GM19372 (cell line): Measurements from ENCODE around the gene AGBL4.

Source experiments
- ATAC-seq: cut with Tn5 transposase; IDR thresholded peaks from one replicate; pipeline ENCODE4 v1.9.1; 2021; ENCODE audit warnings: mild to moderate bottlenecking, low read depth, moderate library complexity; ENCODE audit not compliant: unreplicated experiment

AGBL4 gene

DNA sequence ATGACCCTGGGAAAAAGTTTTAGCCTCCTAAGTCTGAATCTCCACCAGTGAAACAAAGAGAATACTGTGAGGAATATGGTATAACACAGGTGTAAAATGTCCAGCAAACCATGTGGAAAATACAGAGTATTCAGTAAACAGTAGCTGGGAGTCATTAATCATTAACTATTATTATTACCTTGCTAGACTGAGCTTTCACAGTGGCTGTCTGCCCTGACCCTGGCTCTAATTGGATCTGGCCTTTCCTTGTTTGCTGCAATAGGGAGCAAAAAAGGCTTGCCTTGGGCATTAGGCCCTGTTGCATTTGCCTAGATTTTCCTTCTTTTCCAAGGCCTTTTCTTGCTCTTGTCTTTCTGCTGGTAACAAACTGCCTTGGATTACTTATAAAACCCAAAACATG is 1068.0 kb downstream of the AGBL4 start:
- no peak for ATAC-seq

DNA sequence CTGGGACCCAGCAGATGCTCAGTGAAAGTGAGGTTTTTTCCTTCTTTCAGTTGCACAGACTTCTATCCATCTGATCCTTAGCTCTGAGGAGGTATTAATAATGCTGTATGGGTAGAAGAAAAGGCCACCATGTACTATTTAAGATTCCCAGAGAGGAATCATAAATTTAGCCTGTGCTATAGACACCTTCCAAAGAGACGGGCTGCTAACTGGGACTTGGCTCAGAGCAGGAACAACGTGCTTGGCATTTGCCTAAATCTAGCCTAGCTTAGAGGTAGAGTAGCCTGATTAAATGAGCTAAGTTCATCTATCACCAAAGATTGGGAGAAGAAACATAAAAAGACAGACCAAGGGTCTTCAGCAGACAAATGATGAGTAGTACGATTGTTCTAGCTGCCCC is 1070.1 kb downstream of the AGBL4 start:
- no peak for ATAC-seq

DNA sequence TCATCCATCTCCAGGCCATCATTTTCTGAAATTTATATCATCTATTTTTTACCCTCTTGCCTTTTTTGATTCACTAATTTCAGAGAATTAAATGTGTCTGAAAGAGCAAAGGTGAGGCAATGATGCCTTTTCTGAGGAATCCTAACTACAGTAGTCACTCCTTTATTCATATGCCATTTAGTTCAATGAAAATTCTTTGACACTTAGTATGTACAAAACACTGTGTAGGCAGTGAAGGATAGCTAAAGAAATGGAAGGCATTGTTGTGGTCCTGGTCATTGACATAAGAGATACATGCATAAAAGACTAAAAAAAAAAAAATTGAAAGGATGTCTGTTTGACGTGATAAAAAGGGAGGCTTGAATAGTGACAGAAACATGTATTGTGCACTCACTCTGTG is 1075.2 kb downstream of the AGBL4 start:
- no peak for ATAC-seq

DNA sequence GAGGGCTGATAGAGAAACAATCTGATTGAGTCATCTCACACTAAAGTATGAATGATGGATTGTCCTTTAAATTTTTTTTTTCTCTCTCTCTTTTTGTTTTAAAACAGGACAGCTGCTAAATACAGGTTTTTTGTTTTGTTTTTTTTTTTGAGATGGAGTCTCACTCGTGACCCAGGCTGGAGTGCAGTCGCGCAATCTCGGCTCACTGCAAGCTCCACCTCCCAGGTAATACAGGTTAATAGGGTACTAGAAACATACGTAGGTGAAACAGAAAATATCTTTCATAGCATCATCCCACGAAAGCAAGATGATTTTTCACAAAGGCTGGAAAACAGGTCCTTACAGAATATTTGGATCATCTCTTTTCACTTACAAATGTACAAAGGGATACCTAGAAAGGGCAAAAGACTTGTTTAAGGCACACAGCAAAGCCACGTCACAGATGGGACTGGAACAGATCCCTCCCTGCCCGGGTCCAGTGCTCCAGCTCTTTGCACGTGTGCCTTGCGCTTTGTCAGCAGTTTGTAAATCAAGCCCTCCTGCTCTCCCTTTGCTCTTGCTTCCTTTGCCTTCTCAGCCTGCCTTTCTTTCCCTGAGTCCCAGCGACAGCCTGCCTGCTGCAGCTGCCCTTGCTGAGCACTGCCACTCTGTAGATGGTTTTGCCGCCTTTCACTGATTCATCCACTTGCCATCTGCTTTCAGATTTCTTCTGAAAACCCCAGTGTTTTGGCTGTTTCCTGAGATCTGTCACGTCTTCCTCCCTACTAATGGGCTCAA is 1075.8 kb downstream of the AGBL4 start:
- no peak for ATAC-seq

DNA sequence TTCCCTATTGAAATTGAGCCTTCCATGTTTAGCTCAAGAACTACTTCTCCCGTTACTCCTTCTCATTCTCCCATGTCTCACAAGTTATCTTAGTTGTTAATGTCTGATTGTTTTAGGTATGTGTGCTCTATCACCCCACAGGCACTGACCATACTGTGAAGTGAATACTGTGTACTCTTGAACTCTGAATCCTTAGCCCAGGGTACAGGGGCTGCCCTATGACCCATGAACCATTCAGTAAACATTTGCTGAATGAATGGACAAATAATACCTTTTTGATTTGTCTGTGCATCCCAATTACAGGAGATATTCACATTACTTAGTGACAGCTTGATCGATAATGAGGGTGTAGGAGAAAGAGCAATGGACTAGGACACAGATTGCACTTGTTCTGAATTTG is 1077.7 kb downstream of the AGBL4 start:
- ATAC-seq, result no peak

DNA sequence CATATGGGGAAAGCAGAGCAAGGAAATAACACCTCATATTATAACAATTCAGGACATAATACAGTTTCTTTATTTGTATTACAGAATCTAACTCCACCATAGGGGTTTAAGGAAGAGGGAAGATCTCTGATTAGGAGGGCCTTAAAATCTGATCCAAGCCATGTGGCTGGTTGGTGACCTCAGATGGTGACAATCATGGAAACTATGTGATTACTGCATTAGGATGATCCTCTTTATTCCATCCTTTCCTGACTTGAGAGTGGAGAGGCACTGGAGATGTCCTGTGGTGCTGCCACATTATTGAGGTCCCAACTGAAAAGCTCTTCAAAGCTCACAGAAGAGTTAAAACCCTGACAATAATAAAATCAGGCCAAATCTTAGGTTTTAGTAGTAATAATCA is 1078.9 kb downstream of the AGBL4 start:
- no peak for ATAC-seq

DNA sequence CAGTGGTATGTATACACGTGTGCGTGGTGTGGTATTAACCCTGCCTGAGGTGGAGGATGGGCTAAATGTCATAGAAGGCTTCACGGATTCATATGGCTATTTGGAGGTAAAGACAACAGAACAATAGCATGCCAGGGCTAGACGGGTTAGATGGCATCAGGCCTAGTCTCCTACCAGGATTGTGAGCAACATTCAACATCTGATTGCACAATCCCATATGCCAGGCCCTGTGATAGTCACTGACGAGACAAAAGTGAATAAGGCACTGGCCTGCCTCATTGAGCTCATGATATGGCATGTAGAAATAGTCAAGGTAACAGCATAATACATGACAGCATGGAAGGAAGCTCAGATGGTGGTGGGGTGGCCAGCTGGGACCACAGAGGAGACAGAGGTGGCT is 1079.9 kb downstream of the AGBL4 start:
- no peak for ATAC-seq

DNA sequence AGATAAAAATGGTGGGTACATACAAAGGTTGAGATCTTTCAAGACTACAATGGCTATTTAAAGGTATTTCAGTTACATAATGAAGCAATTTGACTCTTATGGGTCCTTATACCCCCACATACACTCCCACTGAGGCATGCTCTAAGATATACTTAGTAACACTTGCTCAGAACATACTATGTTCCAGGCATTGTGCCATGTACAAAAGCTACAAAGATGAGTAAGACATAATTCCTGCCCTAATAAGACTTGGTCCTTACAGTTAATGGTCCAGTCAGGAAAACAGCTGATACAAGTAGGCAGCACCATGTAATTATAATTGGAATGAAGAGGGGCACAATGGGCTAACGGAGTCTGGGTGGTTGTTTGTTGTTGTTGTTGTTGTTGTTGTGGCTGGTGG is 1080.4 kb downstream of the AGBL4 start:
- ATAC-seq, result no peak

DNA sequence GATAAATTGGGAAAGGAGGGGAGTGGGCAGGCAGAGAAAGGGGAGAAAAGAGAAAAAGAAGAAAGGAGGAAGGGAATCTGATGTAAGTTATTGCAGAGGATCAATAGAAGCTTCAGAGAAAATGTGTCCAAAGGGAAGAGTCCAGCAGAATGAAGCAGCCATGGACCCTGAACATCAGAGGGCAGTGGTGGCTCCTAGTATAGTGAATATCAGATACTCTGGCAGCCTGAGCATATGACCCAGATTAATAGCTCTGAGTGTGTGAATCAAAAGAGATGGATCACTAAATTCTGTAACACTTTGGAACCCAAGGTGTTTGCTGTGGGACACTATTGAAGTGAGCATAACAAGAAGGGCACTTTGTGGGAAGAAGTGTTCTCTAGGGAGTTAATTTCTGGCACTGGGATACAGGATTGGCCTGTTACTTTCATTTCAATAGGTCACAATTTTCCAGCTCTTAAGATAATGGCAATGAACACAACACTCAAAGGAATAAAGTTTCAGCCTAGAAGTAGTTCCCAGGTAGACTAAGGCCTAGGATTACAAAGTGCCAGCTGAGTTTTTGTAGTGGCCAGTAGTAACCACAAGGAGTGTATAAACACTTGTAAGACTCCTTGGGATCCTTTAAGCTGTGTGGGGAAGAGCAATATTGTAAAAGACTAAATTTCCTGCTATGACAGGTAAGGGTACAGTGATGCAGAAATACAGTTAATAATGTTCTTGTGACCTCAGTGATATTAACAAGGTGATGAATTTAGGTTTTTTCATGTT is 1082.6 kb downstream of the AGBL4 start:
- no peak for ATAC-seq

DNA sequence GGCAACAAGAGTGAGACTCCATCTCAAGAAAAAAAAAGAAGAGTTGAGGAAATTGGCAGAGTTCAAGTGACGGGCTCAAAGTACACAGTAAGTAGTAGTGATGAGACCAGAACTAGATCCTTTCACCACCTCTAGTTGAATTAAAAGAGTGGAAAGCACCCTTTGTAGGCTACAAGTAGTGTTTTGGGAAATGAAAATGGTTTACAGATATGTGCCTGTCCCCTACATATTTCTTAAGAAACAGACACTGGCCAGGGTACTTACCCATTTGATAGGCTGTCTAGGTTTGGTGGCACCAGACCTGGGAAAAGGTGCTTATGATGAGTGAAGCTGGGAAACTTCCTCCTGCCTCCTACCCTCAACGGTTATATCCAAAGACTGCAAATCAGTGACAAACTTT is 1083.4 kb downstream of the AGBL4 start:
- ATAC-seq, result no peak

DNA sequence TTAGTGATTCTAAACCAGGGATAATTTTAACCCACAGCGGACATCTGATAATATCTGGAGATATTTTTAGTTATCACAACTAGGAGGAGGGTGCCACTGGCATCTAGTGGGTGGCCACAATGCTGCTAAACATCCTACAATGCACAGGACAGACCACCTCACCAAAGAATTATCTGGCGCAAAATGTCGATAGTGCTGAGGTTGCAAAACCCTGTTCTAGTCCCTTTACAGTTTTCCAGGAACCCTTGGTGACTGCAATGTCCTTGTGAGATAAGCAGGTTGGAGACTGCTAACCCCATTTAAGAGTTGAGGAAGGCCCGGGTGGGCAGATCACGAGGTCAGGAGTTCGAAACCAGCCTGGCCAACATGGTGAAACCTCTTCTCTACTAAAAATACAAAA is 1083.9 kb downstream of the AGBL4 start:
- ATAC-seq, result no peak

DNA sequence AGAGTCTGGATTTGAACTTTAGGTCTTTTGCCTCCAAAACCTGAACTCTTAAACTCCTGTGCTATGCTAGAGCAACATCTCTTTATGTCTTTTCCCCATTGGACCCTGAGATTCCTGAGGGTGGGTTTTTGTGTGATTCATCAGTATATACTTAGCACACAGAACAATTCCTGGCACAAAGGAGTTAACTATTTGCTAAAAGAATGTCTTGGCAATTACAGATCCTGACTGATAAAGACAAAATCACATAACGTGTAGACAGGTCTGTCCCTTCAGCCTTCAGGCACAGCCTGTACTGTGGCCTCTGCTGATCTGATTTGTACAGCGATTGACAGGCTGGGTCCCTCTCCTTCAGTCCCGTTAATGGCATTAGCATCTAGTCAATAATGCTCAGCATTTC is 1084.7 kb downstream of the AGBL4 start:
- no peak for ATAC-seq

DNA sequence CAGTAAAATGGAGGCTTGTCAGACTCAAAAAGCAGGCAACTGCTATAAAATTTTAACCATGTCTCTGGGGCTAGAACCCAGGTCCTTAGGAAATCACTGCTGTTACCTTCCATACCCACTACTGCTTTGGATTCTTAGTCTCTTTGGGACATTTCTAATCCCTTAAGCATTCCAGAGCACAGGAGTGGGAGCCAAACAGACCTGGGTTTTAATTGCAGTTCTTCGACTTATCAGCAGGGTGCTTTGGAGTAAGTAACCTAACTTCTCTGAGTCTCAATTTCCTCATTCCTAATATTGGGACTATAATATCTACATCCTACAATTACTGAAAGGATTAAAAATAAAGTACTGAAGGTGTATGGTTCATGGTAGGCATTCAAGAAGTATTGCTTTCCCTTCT is 1086.0 kb downstream of the AGBL4 start:
- no peak for ATAC-seq

DNA sequence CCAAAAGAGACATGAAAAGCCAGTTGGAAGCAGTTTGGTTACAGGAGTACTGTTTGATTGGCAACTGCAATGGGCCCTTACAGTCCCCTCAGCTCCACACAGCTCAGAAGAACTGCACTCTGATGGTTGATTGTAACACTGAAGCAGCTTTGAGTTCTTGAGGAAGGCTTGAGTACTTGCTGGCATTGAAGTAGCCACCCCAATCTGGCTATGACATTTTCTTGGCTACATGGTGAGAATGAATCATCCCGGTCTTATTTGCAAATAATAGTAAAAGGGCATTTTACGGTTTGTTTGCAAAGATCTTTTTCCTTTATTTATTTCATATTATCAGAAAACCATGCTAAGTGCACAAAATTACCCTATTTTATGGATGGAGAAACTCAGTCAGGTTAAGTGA is 1087.3 kb downstream of the AGBL4 start:
- no peak for ATAC-seq

DNA sequence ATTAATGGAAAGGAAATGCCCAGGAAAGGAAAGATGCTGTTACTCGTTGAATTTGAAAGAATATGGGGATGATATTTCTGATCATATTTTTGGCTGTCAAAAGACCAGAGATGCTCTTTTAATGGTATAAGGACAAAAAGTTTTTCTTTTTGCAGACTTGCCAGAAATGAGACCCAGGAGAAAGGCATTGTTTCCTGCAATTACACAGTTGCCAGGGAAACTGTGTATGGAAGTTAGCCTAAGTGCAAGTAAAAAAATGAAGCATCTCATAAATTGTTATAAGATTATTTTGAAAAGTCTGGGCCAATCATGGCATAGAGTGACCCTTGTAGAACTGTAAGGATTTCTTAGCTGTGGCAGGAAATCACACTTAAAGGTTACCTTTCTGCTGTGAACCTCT is 1091.4 kb downstream of the AGBL4 start:
- no peak for ATAC-seq

DNA sequence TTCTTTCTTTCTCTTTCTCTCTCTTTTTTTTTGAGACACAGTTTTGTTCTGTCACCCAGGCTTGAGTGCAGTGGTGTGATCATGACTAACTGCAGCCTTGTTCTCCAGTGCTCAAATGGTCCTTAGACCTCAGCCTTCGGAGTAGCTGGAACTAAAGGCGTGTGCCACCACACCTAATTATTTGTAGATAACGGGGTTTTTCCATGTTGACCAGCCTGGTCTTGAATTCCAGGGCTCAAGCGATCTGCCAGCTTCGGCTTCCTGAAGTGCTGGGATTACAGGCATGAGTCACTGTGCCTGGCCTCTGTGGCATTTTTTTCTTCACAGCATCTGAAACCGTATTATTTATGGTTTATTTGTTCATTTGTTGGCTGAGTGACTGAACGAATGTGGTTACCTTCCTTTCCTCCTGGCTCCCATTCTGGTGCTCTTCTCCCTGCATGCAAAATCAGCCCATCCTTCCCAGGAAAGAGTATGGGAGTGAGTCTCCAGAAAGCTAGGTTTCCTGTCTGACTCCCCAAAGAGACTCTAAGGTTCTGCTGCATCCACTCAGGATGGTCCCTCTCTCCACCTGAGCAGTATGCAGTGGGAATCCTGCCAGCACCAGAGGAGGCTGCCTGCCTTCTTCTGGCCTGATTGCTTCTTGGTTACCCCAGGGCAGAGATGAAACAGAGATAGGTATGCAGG is 1092.1 kb downstream of the AGBL4 start:
- no peak for ATAC-seq

DNA sequence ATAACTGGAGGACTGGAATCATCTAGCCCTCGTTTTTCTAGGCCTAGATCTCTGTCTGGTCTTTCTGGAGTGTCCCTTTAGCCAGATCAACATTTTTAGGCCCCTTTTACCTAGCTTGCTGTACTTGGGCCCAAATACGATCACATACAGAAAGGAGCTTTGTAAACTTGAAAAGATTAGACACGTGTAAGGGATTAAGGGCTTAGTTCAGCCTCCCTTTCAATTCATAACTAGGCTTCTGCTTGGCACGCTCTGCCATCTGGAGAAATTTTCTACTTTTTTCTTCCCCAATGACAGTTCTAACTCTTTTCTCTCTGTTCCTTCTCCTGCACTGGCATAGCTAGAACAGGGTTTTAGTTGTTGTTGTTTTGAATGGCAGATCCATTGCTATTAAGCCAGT is 1093.7 kb downstream of the AGBL4 start:
- no peak for ATAC-seq

DNA sequence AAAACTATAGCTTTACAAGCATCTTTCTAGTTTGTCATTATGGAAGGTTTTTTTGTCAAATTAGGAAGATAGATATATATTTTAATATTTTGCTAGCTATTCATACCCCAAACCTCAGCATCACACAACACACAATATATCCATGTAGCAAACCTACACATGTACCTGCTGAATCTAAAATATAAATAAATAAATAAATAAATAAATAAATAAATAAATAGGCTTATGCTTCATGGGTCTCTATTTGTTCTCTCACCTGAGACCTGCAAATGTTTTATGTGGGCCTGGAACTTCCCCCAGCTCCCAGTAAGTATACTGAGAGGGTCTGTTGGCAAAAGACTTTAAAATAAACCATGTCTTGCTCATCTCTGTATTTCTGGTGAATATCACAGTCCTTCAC is 1099.7 kb downstream of the AGBL4 start:
- no peak for ATAC-seq

DNA sequence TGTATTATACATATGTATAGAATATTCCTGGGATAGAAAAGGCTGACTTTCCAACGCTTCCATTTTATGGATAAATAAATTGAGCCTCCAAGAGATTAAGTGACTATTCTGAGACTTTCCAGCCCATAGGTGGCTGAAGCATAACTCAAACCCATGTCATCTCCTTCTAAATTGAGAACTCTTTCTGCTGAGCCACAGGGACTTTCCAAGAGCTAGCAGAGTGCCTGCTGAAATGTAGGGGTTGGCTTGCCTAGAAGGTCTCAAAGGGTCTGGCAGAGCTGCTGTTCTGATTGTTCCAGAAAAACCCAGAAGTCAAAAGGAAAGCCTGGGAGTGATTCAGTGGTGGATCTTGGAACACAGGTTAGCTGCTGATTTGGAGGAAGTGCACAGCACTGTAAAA is 1100.6 kb downstream of the AGBL4 start:
- no peak for ATAC-seq

DNA sequence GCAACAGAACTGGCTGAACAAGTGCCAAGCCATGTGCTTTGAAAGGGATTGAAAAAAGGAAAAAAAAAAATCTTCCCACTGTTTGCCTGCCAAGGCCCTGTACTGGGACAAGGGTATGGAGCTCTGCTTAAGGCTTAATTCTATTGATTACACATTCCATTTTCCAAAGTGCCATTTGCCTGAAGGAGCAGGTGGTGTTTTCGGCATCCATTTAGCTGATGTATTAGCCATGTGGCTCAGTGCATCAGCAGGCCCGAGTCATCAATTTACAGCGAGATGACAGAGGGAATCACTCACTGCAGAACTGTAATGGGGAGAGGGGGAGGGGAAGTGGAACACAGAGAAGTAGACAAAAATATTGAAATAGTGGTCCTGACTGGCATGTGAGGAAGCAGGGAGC is 1102.9 kb downstream of the AGBL4 start:
- no peak for ATAC-seq

DNA sequence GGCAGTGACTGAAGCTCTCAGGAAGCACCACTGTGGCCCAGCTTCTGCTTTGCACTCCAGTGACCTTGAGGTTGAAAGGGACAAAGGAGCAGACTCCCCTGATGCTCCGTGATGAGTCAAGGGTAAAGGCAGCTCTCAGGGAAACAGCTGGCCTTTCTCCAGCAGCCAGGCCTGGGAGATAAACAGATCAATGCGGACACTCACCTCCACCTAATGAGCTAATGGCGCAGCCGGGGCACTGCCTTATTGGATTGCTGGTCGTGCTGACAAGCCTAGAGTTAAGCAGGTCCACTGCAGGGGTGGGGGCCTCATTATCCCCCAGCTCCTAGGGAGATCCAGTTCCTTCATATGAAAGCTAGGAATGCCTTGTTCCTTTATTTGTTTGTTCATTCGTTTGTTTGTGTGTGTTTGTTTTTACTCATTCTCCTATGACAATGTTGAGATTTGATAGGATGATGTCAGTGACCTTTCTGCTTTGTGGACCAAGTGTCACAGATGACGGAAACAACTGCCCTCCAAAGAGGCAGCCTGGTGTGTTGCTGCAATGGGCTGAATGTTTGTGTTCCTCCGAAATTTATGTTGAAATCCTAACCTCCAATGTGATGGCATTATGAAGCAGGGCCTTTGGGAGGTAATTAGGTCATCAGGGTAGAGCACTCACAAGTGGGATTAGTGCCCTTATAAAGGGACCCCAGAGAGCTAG is 1105.7 kb downstream of the AGBL4 start:
- no peak for ATAC-seq
